Stimulated activated CD4-positive, alpha-beta T cell treated with anti-CD3 and anti-CD28 coated beads, Interleukin-12 subunit alpha, Interleukin-12 subunit beta, amount 100 ng/mL, for 4 hours (primary cell): ENCODE data around the gene KIF3A.
A peak's percentile ranks its signal among the peaks of the same experiment; 100 is the strongest.

ENCODE experiments used
- DNase-seq: peaks from one replicate; pipeline ENCODE4 v3.0.0-alpha.2; 2020

KIF3A gene

GRCh38 chr5:132736853-132737833 lies at the start of gene KIF3A:
KIF3A (minus strand) TSS chr5:132737546; CDS start chr5:132737419, 127 bp downstream.
- DNase-seq: peak; percentile 99

- DNase-seq: no peak
Observed at GRCh38 chr5:132787076-132787475, 49.7 kb upstream of the KIF3A start.

DNA sequence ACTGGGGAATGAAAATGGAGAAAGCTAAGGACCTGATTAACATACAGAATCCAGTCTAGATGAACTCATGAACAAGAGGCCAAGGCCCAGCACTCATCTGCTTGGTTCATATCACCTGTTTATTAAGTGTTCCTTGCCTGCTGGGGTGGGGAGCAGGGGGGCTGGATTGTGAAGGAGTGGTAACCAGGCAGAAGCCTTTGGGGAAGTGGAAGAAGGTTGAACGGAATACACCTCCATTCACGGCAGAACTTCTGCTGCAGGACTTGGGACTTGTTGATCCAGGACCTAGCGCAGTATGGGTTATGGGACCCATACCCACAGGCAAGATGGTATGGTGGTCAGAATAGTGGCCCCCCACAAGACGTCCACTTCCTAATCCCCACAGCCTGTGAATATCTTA lies 48.5 kb upstream of the KIF3A start:
- no peak for DNase-seq

GRCh38 chr5:132785365-132785764 lies 48.0 kb upstream of the KIF3A start:
- no peak for DNase-seq

- no peak for DNase-seq
Observed at GRCh38 chr5:132782101-132782500, 44.8 kb upstream of the KIF3A start.

GRCh38 chr5:132781029-132781428 lies 43.7 kb upstream of the KIF3A start:
- DNase-seq: no peak

DNA sequence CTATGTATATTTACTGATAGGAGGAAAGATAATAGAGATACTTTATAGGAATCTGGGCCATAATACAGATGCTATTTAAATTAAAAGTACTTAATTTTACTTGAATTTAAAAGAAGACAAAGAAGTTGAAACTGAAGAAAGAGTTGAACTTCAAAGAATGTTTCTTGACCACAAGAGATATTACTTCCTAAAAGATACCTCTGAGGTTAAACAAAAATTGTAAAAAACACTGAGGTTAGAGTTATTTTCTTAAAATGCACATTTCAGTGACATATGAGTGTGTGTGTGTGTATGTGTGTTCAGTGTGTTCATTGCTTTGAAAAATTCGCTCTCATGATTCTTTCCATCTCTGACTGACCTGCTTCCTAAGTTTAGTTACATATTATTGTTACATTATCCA lies 43.2 kb upstream of the KIF3A start:
- no peak for DNase-seq

GRCh38 chr5:132779961-132780360 lies 42.6 kb upstream of the KIF3A start:
- DNase-seq: no peak

GRCh38 chr5:132778856-132779255 lies 41.5 kb upstream of the KIF3A start:
- no peak for DNase-seq

GRCh38 chr5:132778129-132778528 lies 40.8 kb upstream of the KIF3A start:
- DNase-seq: no peak

GRCh38 chr5:132777209-132778069 lies 40.1 kb upstream of the KIF3A start, which contains the start of gene SEPTIN8:
SEPTIN8 (minus strand) TSS chr5:132777239; CDS start chr5:132777137, 102 bp downstream.
- DNase-seq: peak; percentile 38

GRCh38 chr5:132776938-132777208 lies 39.5 kb upstream of the KIF3A start:
- DNase-seq: no peak

GRCh38 chr5:132776131-132776937 lies 39.0 kb upstream of the KIF3A start:
- no peak for DNase-seq

DNA sequence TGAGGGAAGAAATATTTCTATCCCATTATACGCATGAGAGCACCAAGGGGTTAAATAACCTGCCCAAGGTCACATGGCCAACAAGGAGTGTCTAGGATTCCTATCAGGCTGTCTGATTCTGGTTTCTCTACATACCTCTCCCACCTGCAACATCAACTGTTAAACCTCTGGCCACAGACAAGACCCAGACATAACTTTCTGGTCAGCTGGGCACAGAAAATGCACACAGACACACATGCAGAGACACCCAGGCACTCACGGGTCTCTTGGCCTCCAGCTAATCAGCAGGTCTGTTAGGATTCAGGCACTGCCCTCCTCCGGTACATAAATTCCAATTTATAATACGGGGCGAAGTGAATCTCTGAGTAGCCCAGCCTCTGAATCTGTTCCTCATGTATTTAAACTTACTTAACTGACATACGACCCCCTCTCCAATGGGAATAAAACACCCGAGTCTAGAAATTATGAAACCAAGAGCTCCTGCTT lies 38.2 kb upstream of the KIF3A start:
- no peak for DNase-seq

GRCh38 chr5:132774896-132775295 lies 37.5 kb upstream of the KIF3A start:
- no peak for DNase-seq

DNA sequence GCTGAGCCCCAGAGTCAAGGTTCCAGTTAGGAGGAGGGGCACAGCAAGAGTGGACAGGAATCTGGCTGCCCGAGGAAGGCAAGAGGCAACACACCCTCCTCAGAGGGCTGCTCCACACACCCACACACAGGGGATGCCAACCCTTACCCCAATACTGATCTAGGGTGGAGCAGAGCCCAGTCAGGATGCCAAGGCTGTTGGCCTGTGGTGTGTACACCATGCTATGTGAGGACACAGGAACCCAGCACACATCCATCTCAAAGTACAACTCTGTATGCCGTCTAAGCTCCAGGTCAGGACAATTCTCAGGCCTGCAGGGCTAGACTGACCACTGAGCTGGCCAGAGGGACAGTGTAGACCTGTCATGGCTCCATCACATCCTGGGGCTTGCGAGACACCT lies 37.1 kb upstream of the KIF3A start:
- no peak for DNase-seq

GRCh38 chr5:132773601-132774355 lies 36.4 kb upstream of the KIF3A start:
- no peak for DNase-seq

- DNase-seq: no peak
Observed at GRCh38 chr5:132773114-132773513, 35.8 kb upstream of the KIF3A start.

- DNase-seq: no peak
Observed at GRCh38 chr5:132772291-132773070, 35.1 kb upstream of the KIF3A start.

GRCh38 chr5:132771503-132771998 lies 34.2 kb upstream of the KIF3A start:
- DNase-seq: no peak
